Panc1 (cell line): Measurements from ENCODE around the gene SSH3. TPM values are rescaled to one million over a fixed set of nuclear protein-coding genes. Genes with fewer than 3 reads are reported as not detected.
A peak's percentile ranks its signal among the peaks of the same experiment; 100 is the strongest.

Experiments used
- ATAC-seq: fragments of 200-7000 bp; cut with Tn5 transposase; 2 replicates; pipeline ENCODE4 v1.9.1; 2020; ENCODE audit warnings: mild to moderate bottlenecking, moderate library complexity
- BruUV-seq: library from RNA; stranded (reverse); fragments of 400-500 nt; replicated peaks from 2 replicates; lab custom pipeline; 2021; lab: Mats Ljungman, UMichigan
- CTCF ChIA-PET: fragments of 300-600 bp; sonication (Branson Sonifier 250); formaldehyde crosslinking; loops from one replicate; lab custom pipeline; 2022; ENCODE audit warnings: antibody characterized with exemption; lab: Charles Lee
- POLR2A ChIA-PET: fragments of 300-600 bp; sonication (Branson Sonifier 250); formaldehyde crosslinking; loops from one replicate; lab custom pipeline; 2022; ENCODE audit warnings: antibody characterized with exemption; lab: Charles Lee
- DNase-seq: peaks from one replicate; pipeline ENCODE4 v3.0.0-alpha.2; 2010; ENCODE audit warnings: low read depth, low spot score
- H3K27ac ChIP-seq: 2 replicates; pipeline ENCODE4 v1.5.1; 2011; ENCODE audit warnings: mild to moderate bottlenecking, low read length, inconsistent platforms
- H3K27me3 ChIP-seq: fragments of 200-500 bp; sonication (Bioruptor generic); 2 replicates; pipeline ENCODE4 v1.6.0; 2014; ENCODE audit warnings: low read length, inconsistent platforms; ENCODE audit not compliant: control insufficient read depth, insufficient read depth
- H3K36me3 ChIP-seq: fragments of 200-500 bp; sonication (Bioruptor generic); 2 replicates; pipeline ENCODE4 v1.5.1; 2014; ENCODE audit warnings: inconsistent platforms, mild to moderate bottlenecking, low read length, moderate library complexity; ENCODE audit not compliant: control insufficient read depth, insufficient read depth
- H3K4me1 ChIP-seq: 2 replicates; pipeline ENCODE4 v1.5.1; 2011; ENCODE audit warnings: inconsistent platforms, mild to moderate bottlenecking, low read length, moderate library complexity; ENCODE audit not compliant: control insufficient read depth, insufficient read depth
- H3K4me3 ChIP-seq, 2 experiments: 2 replicates each; pipeline ENCODE4 v1.5.1; 2011 to 2012; ENCODE audit warnings: low read depth in 2 of 2, low read length in 2 of 2, mild to moderate bottlenecking in 2 of 2, inconsistent platforms in 1 of 2, moderate library complexity in 1 of 2
- H3K9me3 ChIP-seq: fragments of 200-500 bp; sonication (Bioruptor generic); 2 replicates; pipeline ENCODE4 v1.5.1; 2014; ENCODE audit warnings: low read depth, mild to moderate bottlenecking, inconsistent platforms, low read length, moderate library complexity; ENCODE audit not compliant: control insufficient read depth, insufficient read depth
- POLR2AphosphoS5 ChIP-seq: IDR thresholded peaks from 2 replicates; pipeline ENCODE4 v1.6.1; 2012; ENCODE audit warnings: mild to moderate bottlenecking, low read depth, low read length, moderate library complexity
- SIN3A ChIP-seq: IDR thresholded peaks from 2 replicates; pipeline ENCODE4 v1.6.1; 2012; ENCODE audit warnings: low read depth, mild to moderate bottlenecking, low read length, moderate library complexity, borderline replicate concordance; ENCODE audit not compliant: insufficient read depth
- TCF7L2 ChIP-seq: IDR thresholded peaks from 2 replicates; pipeline ENCODE4 v1.6.1; 2011; ENCODE audit warnings: mild to moderate bottlenecking, low read depth, low read length, inconsistent platforms
- in situ Hi-C: cut with HindIII; loops from 2 replicates; pipeline ENCODE4 v1.10.0; 2016; ENCODE audit warnings: low sequenced_read_pairs, low pct_unique_long_range_greater_than_20kb
- intact Hi-C: fragments of 100-400 bp; cut with micrococcal nuclease; formaldehyde crosslinking; loops from one replicate; pipeline ENCODE4 v1.10.0; 2022; ENCODE audit not compliant: unreplicated experiment
- total RNA-seq: library from RNA; stranded (reverse); gene quantifications from one replicate; pipeline ENCODE4 v1.2.1, GENCODE V29; 2021; ENCODE audit not compliant: unreplicated experiment
- TF ChIP-seq, protein P1 (sequence below): fragments of 450-650 bp; IDR thresholded peaks from 2 replicates; pipeline ENCODE4 v1.5.1; 2017; ENCODE audit warnings: mild to moderate bottlenecking
- TF ChIP-seq, protein P2 (sequence below), 2 experiments: IDR thresholded peaks; 2 replicates each; pipeline ENCODE4 v1.6.1; 2011 to 2012; ENCODE audit warnings: low read depth in 2 of 2, control low read depth in 1 of 2, low read length in 1 of 2, mild to moderate bottlenecking in 1 of 2, moderate library complexity in 1 of 2; ENCODE audit not compliant: insufficient read depth in 1 of 2

Gene SSH3
- total RNA-seq, 1 experiment from 2014 or later: 79.8 TPM

DNA sequence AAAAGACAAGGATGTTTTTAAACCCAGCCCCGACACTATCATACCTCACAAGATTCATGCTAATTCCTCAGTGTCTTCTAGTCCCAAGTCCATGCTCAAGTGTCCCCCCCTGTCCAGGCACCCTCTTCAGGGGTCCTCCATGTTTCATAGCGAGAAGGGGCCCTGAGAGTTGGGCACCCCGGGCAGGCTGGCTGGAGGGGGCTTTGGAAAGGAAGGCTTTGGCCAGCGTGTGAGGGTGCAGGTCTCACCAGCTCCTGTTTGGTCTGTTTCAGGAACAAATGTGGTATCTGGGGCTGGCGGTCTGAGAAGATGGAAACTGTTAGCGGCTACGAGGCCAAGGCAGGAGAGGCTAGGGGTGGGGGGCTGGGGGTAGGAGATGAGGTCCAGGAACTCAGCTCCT is 4.5 kb upstream of the SSH3 start:
- no peaks in the 10 kb centered on the region; the same call in 1 of the 2 replicates for H3K36me3 ChIP-seq
- H3K27ac ChIP-seq: no peak overlapping the region
- in situ Hi-C loops: no loop called here

DNA sequence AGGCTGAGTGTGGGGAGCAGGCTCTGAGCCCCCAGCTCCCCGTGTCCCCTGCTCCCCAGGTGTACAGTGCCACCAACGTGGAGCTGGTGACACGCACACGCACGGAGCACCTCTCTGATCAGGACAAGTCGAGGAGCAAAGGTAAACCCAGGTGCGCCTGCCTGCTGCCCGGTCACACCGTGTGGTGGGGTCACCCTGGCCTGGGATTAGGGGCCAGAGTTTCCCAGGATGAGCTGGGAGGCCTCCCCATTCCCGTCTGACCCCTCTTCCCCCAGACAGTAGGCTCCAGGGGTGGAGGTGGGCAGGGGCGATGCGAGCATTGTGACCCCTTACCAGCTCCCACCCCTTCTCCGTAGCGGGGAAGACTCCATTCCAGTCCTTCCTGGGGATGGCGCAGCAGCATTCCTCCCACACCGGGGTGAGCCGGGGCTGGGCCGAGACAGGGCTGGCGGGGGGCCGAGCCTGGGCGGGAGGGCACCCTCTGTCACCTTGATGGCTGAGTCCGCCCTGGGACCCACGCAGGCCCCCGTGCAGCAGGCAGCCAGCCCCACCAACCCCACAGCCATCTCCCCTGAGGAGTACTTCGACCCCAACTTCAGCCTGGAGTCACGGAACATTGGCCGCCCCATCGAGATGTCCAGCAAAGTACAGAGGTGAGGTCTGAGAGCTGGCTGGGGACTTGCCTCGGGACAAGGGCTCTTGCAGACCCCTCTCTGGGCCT is 3.7 kb upstream of the SSH3 start:
- H3K27ac ChIP-seq: no peak overlapping the region
- CTCF ChIA-PET: interaction anchor here (0.6 kb wide), 1 partner anchor 45 kb away, joined by 3 read pairs; no protein-coding TSS in a partner anchor
- ATAC-seq: no peak
- H3K27me3 ChIP-seq: no peaks in the 10 kb centered on the region
- BruUV-seq: no TSS peak
- TF ChIP-seq SIN3A (no peak), POLR2AphosphoS5 (no peak), TCF7L2 (no peak)
- TF ChIP-seq, protein P1, sequence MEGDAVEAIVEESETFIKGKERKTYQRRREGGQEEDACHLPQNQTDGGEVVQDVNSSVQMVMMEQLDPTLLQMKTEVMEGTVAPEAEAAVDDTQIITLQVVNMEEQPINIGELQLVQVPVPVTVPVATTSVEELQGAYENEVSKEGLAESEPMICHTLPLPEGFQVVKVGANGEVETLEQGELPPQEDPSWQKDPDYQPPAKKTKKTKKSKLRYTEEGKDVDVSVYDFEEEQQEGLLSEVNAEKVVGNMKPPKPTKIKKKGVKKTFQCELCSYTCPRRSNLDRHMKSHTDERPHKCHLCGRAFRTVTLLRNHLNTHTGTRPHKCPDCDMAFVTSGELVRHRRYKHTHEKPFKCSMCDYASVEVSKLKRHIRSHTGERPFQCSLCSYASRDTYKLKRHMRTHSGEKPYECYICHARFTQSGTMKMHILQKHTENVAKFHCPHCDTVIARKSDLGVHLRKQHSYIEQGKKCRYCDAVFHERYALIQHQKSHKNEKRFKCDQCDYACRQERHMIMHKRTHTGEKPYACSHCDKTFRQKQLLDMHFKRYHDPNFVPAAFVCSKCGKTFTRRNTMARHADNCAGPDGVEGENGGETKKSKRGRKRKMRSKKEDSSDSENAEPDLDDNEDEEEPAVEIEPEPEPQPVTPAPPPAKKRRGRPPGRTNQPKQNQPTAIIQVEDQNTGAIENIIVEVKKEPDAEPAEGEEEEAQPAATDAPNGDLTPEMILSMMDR: no peak
- TF ChIP-seq, protein P2, sequence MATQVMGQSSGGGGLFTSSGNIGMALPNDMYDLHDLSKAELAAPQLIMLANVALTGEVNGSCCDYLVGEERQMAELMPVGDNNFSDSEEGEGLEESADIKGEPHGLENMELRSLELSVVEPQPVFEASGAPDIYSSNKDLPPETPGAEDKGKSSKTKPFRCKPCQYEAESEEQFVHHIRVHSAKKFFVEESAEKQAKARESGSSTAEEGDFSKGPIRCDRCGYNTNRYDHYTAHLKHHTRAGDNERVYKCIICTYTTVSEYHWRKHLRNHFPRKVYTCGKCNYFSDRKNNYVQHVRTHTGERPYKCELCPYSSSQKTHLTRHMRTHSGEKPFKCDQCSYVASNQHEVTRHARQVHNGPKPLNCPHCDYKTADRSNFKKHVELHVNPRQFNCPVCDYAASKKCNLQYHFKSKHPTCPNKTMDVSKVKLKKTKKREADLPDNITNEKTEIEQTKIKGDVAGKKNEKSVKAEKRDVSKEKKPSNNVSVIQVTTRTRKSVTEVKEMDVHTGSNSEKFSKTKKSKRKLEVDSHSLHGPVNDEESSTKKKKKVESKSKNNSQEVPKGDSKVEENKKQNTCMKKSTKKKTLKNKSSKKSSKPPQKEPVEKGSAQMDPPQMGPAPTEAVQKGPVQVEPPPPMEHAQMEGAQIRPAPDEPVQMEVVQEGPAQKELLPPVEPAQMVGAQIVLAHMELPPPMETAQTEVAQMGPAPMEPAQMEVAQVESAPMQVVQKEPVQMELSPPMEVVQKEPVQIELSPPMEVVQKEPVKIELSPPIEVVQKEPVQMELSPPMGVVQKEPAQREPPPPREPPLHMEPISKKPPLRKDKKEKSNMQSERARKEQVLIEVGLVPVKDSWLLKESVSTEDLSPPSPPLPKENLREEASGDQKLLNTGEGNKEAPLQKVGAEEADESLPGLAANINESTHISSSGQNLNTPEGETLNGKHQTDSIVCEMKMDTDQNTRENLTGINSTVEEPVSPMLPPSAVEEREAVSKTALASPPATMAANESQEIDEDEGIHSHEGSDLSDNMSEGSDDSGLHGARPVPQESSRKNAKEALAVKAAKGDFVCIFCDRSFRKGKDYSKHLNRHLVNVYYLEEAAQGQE (IDR thresholded peaks at IDR 0.05; ENCODE audit: insufficient read depth in 1 of 2, low read depth in 2 of 2, low read length in 1 of 2): no peak
- no peaks in the 10 kb centered on the region for H3K9me3 ChIP-seq
- H3K4me1 ChIP-seq: peaks cover 24% of the 10 kb centered on the region
- H3K36me3 ChIP-seq: no peaks in the 10 kb centered on the region; the same call in 1 of the 2 replicates
- intact Hi-C loops: no loop called here
- POLR2A ChIA-PET: no interaction called here
- H3K4me3 ChIP-seq: no peak overlapping the region
- DNase-seq: no peak
- in situ Hi-C loops: no loop called here

More for the DNA sequence above, 4.5 kb upstream of the SSH3 start:
- ChIA-PET POLR2A (no interaction called here), CTCF (interaction anchor here (0.6 kb wide), 2 partner anchors 46 to 218 kb away, joined by 3 read pairs; no protein-coding TSS in a partner anchor)
- Histone ChIP-seq H3K4me1 (peaks cover 18% of the 10 kb centered on the region), H3K4me3 (no peak overlapping the region), H3K9me3 (no peaks in the 10 kb centered on the region), H3K27me3 (no peaks in the 10 kb centered on the region)
- ATAC-seq (no peak), DNase-seq (no peak)
- intact Hi-C loops: no loop called here
- TF ChIP-seq, protein P2 (IDR thresholded peaks at IDR 0.05; ENCODE audit: insufficient read depth in 1 of 2, low read depth in 2 of 2, low read length in 1 of 2): no peak
- TSS peak; percentile 45 for BruUV-seq
